OCI-LY1 (cell line): ENCODE results near the gene PVALB.

Experiments
- H2AFZ ChIP-seq: fragments of 200-600 bp; sonication (generic), shearing (Covaris generic); 2 replicates; pipeline ENCODE4 v1.6.0; 2014; ENCODE audit warnings: antibody characterized with exemption, mild to moderate bottlenecking, low read length
- H3F3A ChIP-seq: fragments of 200-600 bp; sonication (generic), shearing (Covaris generic); 2 replicates; pipeline ENCODE4 v1.6.0; 2014; ENCODE audit warnings: mild to moderate bottlenecking, antibody characterized with exemption, low read length, moderate library complexity; ENCODE audit not compliant: insufficient read depth
- H3K27ac ChIP-seq: fragments of 200-600 bp; sonication (generic); 2 replicates; pipeline ENCODE4 v1.5.1; 2014; ENCODE audit warnings: low read length, mixed run types, mild to moderate bottlenecking, low read depth; ENCODE audit not compliant: poor library complexity, severe bottlenecking
- H3K27me3 ChIP-seq: fragments of 200-600 bp; sonication (generic); 2 replicates; pipeline ENCODE4 v1.6.0; 2014; ENCODE audit warnings: antibody characterized with exemption, mild to moderate bottlenecking, low read length, moderate library complexity; ENCODE audit not compliant: insufficient read depth
- H3K36me3 ChIP-seq: fragments of 200-600 bp; sonication (generic); 2 replicates; pipeline ENCODE4 v1.6.1; 2014; ENCODE audit warnings: mild to moderate bottlenecking, antibody characterized with exemption, low read length, moderate library complexity, mixed read lengths; ENCODE audit not compliant: insufficient read depth
- H3K4me1 ChIP-seq: fragments of 200-600 bp; sonication (generic); 2 replicates; pipeline ENCODE4 v1.5.1; 2014; ENCODE audit warnings: mild to moderate bottlenecking, low read length, moderate library complexity; ENCODE audit not compliant: insufficient read depth, severe bottlenecking
- H3K4me2 ChIP-seq: fragments of 200-600 bp; sonication (generic), shearing (Covaris generic); 2 replicates; pipeline ENCODE4 v1.6.1; 2014; ENCODE audit warnings: low read length
- H3K4me3 ChIP-seq: fragments of 200-600 bp; sonication (generic); 2 replicates; pipeline ENCODE4 v1.5.1; 2014; ENCODE audit warnings: low read length, low read depth, mild to moderate bottlenecking, mixed read lengths; ENCODE audit not compliant: poor library complexity, severe bottlenecking
- H3K79me2 ChIP-seq: fragments of 200-600 bp; shearing (Covaris generic); 2 replicates; pipeline ENCODE4 v1.6.1; 2016; ENCODE audit warnings: mixed run types, low read length, mixed read lengths; ENCODE audit not compliant: insufficient read depth
- H3K9ac ChIP-seq: fragments of 200-600 bp; sonication (generic), shearing (Covaris generic); 2 replicates; pipeline ENCODE4 v1.6.1; 2014; ENCODE audit warnings: mild to moderate bottlenecking, low read length, mixed read lengths
- H3K9me2 ChIP-seq: fragments of 200-600 bp; sonication (generic), shearing (Covaris generic); 2 replicates; pipeline ENCODE4 v1.6.1; 2014; ENCODE audit warnings: low read depth, mild to moderate bottlenecking, low read length, mixed read lengths
- H3K9me3 ChIP-seq: fragments of 200-600 bp; shearing (Covaris generic); 2 replicates; pipeline ENCODE4 v1.6.1; 2014; ENCODE audit warnings: low read length, mixed read lengths
- H4K20me1 ChIP-seq: fragments of 200-600 bp; sonication (generic), shearing (Covaris generic); 2 replicates; pipeline ENCODE4 v1.6.0; 2016; ENCODE audit warnings: mild to moderate bottlenecking, low read length; ENCODE audit not compliant: insufficient read depth
- CTCF ChIP-seq: fragments of 200-600 bp; sonication (generic), shearing (Covaris generic); IDR thresholded peaks from 2 replicates; pipeline ENCODE4 v1.5.1; 2017; ENCODE audit warnings: mild to moderate bottlenecking, antibody characterized with exemption, low read length, moderate library complexity, mixed read lengths
- EZH2 ChIP-seq: fragments of 200-600 bp; sonication (generic), shearing (Covaris generic); IDR thresholded peaks from 2 replicates; pipeline ENCODE4 v1.8.0; 2017; ENCODE audit warnings: borderline replicate concordance, mixed run types, mild to moderate bottlenecking, antibody characterized with exemption, low read length, moderate library complexity, mixed read lengths

Gene PVALB

GRCh38 chr22:36863979-36864378 lies 47.1 kb upstream of the PVALB start:
- Histone ChIP-seq H3K27me3 (no peaks in the 10 kb centered on the region), H3K9me3 (no peaks in the 10 kb centered on the region), H3K36me3 (no peaks in the 10 kb centered on the region), H3K27ac (no peak overlapping the region), H3F3A (peaks cover 7% of the 10 kb centered on the region), H3K4me3 (no peak overlapping the region), H3K4me2 (no peak overlapping the region), H3K9me2 (no peaks in the 10 kb centered on the region), H3K79me2 (no peaks in the 10 kb centered on the region), H3K9ac (no peak overlapping the region), H3K4me1 (peaks cover 44% of the 10 kb centered on the region), H4K20me1 (no peaks in the 10 kb centered on the region), H2AFZ (no peak overlapping the region)
- no peak for TF ChIP-seq CTCF
- no peak for TF ChIP-seq EZH2

GRCh38 chr22:36863281-36863680 lies 46.4 kb upstream of the PVALB start:
- peaks cover 46% of the 10 kb centered on the region for H3K4me1 ChIP-seq
- no peaks in the 10 kb centered on the region for H3K36me3 ChIP-seq
- no peaks in the 10 kb centered on the region for H3K79me2 ChIP-seq
- H3K9me3 ChIP-seq: no peaks in the 10 kb centered on the region
- no peaks in the 10 kb centered on the region for H4K20me1 ChIP-seq
- no peaks in the 10 kb centered on the region for H3K9me2 ChIP-seq
- no peak overlapping the region for H3K9ac ChIP-seq
- H3F3A ChIP-seq: peaks cover 7% of the 10 kb centered on the region
- H3K27me3 ChIP-seq: no peaks in the 10 kb centered on the region
- H2AFZ ChIP-seq: no peak overlapping the region
- TF ChIP-seq EZH2 (no peak), CTCF (no peak)
- H3K4me2 ChIP-seq: peak overlapping the region; percentile 77; the same call in 1 of the 2 replicates
- peak overlapping the region; percentile 83 for H3K27ac ChIP-seq
- peak overlapping the region; percentile 55 for H3K4me3 ChIP-seq

GRCh38 chr22:36862251-36863242 lies 45.7 kb upstream of the PVALB start:
- Histone ChIP-seq H3K4me3 (peak overlapping the region; percentile 55), H3K27me3 (no peaks in the 10 kb centered on the region), H3K9ac (peak overlapping the region; percentile 45; the same call in 1 of the 2 replicates), H3K36me3 (no peaks in the 10 kb centered on the region), H3K79me2 (no peaks in the 10 kb centered on the region), H3K9me2 (no peaks in the 10 kb centered on the region), H3F3A (peaks cover 7% of the 10 kb centered on the region), H4K20me1 (no peaks in the 10 kb centered on the region), H3K4me1 (peaks cover 46% of the 10 kb centered on the region), H3K27ac (peak overlapping the region; percentile 83), H3K4me2 (peak overlapping the region; percentile 77), H2AFZ (no peak overlapping the region), H3K9me3 (no peaks in the 10 kb centered on the region)
- TF ChIP-seq CTCF (no peak), EZH2 (no peak)
